Activated T-helper 9 cell treated with anti-CD3 and anti-CD28 coated beads, Interleukin-2, amount 50 U/mL, for 16 hours (primary cell): ENCODE data around the gene CASP12.
"Not testable (repeated sequence)": the region's sequence is repeated elsewhere in the genome, so short reads cannot be mapped to it uniquely, and the experiment has no call there.

ENCODE experiments used
- DNase-seq: peaks from one replicate; pipeline ENCODE4 v3.0.0-alpha.2; 2020; ENCODE audit warnings: low read depth

Gene CASP12

GRCh38 chr11:104897891-104898684, at the start of gene CASP12:
TSS of gene CASP12 (minus strand) at chr11:104898460.
- DNase-seq = no peak

GRCh38 chr11:104946907-104947306, 48.6 kb upstream of the CASP12 start:
- DNase-seq = no peak

- DNase-seq = no peak
Measured at GRCh38 chr11:104944076-104944475, 45.8 kb upstream of the CASP12 start.

- DNase-seq = no peak
Measured at GRCh38 chr11:104943561-104943960, 45.3 kb upstream of the CASP12 start.

GRCh38 chr11:104934594-104934993, 36.3 kb upstream of the CASP12 start:
- DNase-seq = no peak

- not testable (repeated sequence) for DNase-seq
Measured at GRCh38 chr11:104934073-104934472, 35.8 kb upstream of the CASP12 start.

GRCh38 chr11:104928811-104929210, 30.6 kb upstream of the CASP12 start:
- DNase-seq = no peak

- no peak for DNase-seq
Measured at GRCh38 chr11:104926771-104927611, 28.7 kb upstream of the CASP12 start.

- no peak for DNase-seq
Measured at GRCh38 chr11:104925850-104926249, 27.6 kb upstream of the CASP12 start.

GRCh38 chr11:104918113-104918824, 20.0 kb upstream of the CASP12 start:
- no peak for DNase-seq

GRCh38 chr11:104917271-104918112, 19.2 kb upstream of the CASP12 start:
- DNase-seq = no peak

GRCh38 chr11:104916442-104916841, 18.2 kb upstream of the CASP12 start:
- no peak for DNase-seq

GRCh38 chr11:104912102-104912501, 13.8 kb upstream of the CASP12 start:
- no peak for DNase-seq

- DNase-seq = no peak
Measured at GRCh38 chr11:104908186-104908531, 9.9 kb upstream of the CASP12 start.

GRCh38 chr11:104907521-104908185, 9.4 kb upstream of the CASP12 start:
- DNase-seq = no peak

- DNase-seq = no peak
Measured at GRCh38 chr11:104905271-104905670, 7.0 kb upstream of the CASP12 start.

- no peak for DNase-seq
Measured at GRCh38 chr11:104899226-104899625, 966 bp upstream of the CASP12 start.

GRCh38 chr11:104898685-104899013, 389 bp upstream of the CASP12 start:
- DNase-seq = no peak

- DNase-seq = no peak
Measured at GRCh38 chr11:104895634-104896033, 2.6 kb downstream of the CASP12 start.

GRCh38 chr11:104893876-104894275, 4.4 kb downstream of the CASP12 start:
- no peak for DNase-seq
